Glomerular visceral epithelial cell (primary cell): Measurements from ENCODE around the gene ZFYVE28.
A peak's percentile ranks its signal among the peaks of the same experiment; 100 is the strongest.
"Not testable (repeated sequence)": the region's sequence is repeated elsewhere in the genome, so short reads cannot be mapped to it uniquely, and the experiment has no call there.

ENCODE experiments used
- DNase-seq: peaks from one replicate; pipeline ENCODE4 v3.0.0-alpha.2; 2016; ENCODE audit errors: extremely low spot score

ZFYVE28 gene

DNA sequence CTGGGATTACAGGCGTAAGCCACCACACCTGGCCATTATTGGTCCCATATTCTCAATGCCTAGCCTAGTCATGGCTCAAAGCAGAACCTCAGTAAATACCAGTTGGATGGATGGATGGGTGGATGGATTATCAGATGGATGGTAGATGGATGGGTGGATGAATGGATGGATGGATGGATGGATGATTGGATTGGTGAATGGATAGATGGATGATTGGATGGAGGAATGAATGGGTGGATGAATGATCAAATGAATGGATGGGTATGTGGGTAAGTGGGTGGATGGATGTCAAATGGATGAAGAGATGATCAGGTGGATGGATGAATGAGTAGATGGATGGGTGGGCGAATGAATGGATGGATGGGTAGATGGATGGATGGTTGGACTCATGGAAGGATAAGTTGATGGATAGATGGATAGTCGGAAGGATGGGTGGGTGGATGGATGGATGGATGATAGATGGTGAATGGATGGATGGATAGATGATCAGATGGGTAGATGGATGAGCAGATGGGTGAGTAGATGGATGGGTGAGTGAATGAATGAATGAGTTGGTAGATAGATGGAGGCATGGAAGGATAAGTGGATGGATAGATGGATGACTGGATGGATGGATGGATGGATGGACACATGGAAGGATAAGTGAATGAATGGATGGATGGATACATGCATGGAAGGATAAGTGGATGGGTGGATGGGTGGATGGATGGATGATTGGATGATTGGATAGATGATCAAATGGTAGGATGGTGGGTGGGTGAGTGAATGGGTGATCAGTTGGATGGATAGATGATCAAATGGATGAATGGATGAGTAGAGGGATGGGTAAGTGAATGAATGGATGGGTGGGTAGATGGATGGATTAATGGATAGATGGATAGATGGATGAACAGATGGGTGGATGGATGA is 28.5 kb upstream of the ZFYVE28 start:
- DNase-seq: no peak

- no peak for DNase-seq
Observed at GRCh38 chr4:2445571-2445970, 27.1 kb upstream of the ZFYVE28 start.

DNA sequence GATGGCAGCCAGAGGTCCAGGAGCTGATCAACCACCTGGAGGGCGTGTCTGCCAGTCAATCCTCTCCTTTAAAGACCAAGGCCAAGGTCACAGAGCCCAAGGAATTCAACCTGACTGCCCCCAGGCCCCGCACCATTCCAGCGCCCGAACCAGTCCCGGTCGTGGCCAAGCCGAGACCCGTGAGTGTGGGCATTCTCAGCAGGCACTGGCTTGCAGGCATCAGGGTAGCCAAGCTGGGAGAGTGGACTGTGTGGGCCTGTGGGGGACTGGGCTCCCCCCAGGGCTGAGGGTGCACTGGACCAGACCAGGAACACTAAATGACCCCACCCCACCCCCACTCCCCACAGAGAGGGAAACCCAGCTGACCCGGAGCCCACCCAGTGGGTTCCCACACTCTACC is 26.7 kb upstream of the ZFYVE28 start:
- no peak for DNase-seq

- no peak for DNase-seq
Observed at GRCh38 chr4:2443956-2444740, 25.7 kb upstream of the ZFYVE28 start.

DNA sequence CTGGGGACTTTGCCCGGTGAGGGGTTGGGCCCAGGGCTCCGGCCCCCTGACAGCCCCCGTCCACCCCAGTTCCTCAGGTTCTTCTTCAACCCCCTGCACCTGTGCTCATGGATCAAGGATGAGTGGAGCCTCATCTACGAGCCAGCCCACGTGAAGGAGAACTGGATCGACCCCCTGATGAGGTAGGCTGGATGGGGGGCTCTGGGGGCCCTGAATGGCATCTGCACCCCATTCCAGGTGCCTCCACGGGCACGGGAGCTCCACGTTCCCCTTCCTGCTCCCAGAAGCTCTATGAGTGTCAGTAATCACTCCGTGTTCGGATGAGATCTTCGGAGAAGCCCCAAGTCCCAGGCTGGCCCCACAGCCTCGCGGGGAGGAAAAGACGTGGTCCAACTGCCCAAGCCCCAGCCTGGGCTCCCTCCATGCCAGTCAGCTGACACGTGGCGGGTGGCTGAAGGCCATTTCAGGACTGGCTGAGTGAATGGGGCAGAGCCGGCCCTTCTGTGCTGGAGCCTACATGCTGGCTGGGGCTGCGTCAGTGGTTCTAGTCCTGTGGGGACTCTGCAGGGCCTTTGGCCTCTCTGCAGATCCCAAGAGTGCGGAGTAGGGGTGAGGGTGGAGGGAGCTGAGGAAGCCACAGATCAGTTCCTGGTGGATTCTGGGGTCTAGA is 24.8 kb upstream of the ZFYVE28 start:
- DNase-seq: no peak

DNA sequence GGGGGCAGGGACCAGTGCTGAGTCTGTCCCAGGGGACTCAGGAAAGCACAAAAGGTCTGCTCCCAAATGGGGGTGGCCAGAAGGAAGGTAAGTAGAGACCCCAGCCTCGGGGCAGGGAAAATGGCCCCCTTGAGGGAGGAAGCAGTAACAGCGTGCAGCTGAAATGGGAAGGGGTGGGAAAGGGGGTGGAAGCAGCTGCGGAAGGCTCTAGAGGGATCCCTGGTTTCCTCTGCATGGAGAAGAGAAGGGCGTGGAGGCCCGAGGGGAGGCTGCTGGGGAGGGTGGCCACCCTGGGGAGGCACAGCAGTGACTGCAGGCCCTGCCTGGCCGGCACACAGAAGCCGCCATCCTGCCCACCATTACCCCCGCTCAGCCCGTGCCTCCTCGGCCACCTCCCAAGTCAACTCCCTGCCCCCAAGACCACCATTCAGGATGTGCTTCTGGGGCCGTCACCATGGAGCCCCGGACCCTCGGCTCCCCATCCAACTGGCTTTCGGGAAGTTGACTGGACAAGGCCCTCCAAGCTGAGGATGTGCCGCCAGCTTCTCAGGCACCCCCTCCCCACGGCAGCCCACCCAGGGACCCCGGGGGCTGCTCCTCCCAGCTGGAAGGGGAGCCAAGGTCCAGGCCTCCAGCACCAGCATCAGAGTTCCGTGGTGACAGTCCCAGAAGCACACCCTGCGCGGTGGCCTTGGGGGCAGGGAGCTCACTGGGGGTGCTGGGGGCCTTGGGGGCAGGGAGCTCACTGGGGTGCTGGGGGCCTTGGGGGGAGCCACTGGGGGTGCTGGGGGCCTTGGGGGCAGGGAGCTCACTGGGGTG is 23.9 kb upstream of the ZFYVE28 start:
- DNase-seq: no peak

GRCh38 chr4:2441393-2442174 is 23.1 kb upstream of the ZFYVE28 start:
- DNase-seq: peak; percentile 64

DNA sequence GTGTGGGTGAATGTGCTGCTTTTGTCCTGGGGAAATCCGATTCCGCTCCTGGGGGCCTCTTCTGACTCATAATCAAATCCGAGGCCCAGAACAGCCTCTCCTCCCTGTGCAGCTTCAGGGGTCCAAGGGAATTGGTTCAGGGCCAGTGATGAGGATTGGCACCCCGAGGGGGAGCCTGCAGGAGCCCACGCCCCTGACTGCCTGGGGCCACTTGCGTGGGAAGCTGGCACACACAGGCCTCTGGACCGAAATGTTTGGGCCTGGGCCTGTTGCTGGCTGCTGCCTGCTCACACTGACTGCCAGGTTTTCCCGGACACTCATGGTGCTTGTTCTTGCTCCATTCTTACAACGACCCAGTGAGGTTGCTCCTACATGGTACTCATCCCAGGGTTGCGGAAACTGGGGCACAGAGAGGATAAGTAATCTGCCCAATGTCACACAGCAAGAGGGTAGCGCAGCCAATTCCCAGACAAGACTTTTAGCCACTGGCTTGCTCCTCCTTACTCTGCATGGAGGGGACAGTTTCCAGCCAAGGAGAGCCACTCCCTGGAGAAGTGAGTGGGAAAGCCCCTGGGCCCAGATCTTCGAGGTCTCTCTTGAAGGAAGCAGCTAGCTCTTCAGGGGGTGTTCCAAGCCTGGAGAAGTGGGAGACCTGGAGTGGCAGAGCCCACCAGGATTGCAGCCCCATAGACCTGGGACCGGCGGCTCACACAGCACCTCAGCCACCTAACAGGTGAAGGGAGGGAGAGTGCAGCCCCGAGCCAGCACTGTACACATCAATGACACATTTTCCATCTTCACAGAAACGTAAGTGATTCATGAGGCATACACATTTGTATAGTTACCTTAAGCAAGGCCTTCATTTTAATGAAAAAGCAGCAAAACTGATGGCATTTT is 20.6 kb upstream of the ZFYVE28 start:
- no peak for DNase-seq

- DNase-seq: no peak
Observed at GRCh38 chr4:2437475-2438215, 19.2 kb upstream of the ZFYVE28 start.

- DNase-seq: no peak
Observed at GRCh38 chr4:2436761-2437474, 18.5 kb upstream of the ZFYVE28 start.

DNA sequence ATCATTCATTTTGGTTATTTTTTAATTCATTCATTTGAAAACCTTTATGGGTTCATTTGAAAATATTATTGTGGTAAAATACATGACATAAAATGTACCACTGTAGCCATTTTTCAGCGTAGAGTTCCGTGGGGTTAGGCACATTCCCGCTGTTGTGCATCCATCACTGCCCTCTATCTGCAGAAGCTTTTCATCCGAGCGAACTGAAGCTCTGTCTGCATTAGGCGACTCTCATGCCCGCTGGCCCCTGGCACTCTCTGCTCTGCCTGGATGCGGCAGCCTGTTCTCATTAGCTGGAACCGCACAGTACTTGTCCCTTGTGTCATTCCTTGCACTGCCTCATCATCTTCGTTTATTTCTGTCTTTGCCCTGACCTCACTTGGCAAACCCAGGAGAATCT is 17.9 kb upstream of the ZFYVE28 start:
- no peak for DNase-seq

DNA sequence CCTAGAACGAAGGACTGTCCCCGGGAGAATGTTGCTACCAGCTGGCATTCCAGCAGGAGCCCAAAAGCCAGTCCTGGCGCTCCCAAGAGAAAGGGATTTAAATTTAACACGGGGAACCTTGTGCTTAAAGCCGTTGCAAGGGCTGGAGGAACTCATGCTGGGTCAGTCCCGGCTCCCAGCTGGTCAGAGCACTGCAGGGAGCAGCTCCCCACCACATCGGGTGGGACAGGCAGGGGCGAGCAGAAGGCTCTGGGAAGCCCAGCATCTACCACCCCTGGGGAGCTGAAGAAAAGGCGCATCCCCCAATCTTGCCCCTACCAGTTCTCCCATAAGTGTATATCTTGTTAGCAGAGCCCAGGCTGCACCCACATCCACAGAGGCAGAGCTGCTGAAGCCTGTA is 16.0 kb upstream of the ZFYVE28 start:
- no peak for DNase-seq

DNA sequence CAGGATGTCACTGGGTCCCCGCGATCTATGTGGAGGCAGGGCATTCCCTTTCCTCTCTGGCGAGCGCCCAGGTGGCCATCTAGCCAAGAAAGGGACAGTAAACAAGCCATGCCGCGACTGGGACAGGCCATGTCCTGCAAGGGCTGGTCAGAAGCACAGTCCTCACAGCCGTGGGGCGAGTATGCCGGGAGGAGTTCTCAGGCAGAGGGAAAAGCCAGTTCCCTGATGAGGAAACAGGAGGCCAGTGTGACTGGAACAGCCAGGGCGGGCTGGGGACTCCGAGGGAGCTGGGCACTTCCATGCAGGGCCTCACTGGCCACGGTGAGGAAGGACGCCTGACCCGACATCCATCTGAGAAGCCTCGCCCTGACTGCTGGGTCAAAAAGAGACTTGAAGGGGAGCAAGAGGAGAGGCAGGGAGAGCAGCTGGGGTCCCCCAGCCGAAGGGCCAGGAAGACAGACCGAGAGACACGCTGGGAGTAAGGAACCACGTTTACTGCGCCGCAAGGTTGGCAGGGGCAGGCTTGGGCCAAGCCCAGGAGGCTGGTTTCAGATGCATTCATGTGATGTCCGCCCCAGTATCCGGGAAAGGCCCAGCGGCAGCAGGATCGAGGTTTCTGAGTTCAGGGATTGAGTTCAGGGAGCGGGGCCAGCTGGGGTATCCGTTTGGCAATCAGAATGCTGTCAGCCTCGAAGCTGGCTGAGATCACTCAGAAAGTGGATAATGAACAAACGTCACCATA is 15.3 kb upstream of the ZFYVE28 start:
- no peak for DNase-seq

- DNase-seq: peak; percentile 60
Observed at GRCh38 chr4:2432991-2433530, 14.6 kb upstream of the ZFYVE28 start.

DNA sequence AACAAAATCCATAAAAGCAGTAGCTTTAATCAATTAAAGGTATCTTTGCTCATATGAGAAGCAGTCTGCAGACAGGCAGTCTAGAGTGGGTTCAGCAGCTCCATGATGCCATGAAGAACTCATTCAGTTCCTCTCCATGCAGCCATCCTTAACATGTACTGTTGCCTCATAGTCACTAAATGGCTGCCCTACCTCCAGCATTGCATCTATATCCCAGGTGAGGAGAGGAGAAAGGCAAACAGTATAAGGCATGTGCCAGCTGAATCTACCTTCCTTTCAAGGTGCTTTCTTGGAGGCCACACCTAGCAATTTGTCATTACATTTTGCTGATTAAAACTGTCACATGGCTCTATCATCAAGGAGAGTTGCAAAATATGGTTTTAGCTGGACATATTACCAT is 13.6 kb upstream of the ZFYVE28 start:
- DNase-seq: no peak

DNA sequence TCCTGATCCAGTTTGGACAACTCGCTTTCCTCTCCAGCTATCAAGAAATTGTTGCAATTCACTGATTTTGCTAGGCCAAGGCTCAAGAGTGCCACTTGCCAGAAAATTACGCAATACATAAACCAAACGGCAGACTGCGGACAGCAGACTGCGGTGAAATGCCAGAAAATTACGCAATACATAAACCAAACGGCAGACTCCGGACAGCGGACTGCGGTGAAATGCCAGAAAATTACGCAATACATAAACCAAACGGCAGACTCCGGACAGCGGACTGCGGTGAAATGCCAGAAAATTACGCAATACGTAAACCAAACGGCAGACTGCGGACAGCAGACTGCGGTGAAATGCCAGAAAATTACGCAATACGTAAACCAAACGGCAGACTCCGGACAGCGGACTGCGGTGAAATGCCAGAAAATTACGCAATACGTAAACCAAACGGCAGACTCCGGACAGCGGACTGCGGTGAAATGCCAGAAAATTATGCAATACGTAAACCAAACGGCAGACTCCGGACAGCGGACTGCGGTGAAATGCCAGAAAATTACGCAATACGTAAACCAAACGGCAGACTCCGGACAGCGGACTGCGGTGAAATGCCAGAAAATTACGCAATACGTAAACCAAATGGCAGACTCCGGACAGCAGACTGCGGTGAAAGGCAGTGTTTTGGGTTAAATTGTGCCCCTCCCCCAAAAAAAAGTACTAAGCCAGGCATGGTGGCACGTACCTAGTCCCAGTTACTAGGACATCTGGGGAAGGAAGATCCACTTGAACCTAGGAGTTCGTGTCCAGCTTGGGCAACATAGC is 11.7 kb upstream of the ZFYVE28 start:
- not testable (repeated sequence) for DNase-seq
